Activated CD4-positive, alpha-beta T cell treated with anti-CD3 and anti-CD28 coated beads for 24 hours (primary cell): ENCODE measurements around the gene TMEM132E.
A peak's percentile ranks its signal among the peaks of the same experiment; 100 is the strongest.
"Not testable (repeated sequence)": the region's sequence is repeated elsewhere in the genome, so short reads cannot be mapped to it uniquely, and the experiment has no call there.

Source experiments
- DNase-seq, 2 donors: peaks; one replicate each; pipeline ENCODE4 v3.0.0-alpha.2; 2020; ENCODE audit warnings: low read depth in 2 of 2

The TMEM132E gene

GRCh38 chr17:34579017-34579946, at the start of gene TMEM132E:
TSS of gene TMEM132E (plus strand) at chr17:34579582. CDS start at chr17:34581077, 1,495 bp downstream.
- peak in 1 of 2 donors; percentile 15 for DNase-seq

GRCh38 chr17:34530918-34531317, 48.5 kb upstream of the TMEM132E start:
- no peak for DNase-seq

GRCh38 chr17:34532281-34533065, 46.9 kb upstream of the TMEM132E start:
- no peak for DNase-seq

- no peak for DNase-seq
These were observed 45.4 kb upstream of the TMEM132E start for GRCh38 chr17:34533806-34534527.

GRCh38 chr17:34537445-34537844, 41.9 kb upstream of the TMEM132E start:
- DNase-seq, result no peak

GRCh38 chr17:34538582-34538981, 40.8 kb upstream of the TMEM132E start:
- not testable (repeated sequence) for DNase-seq

GRCh38 chr17:34539881-34540280, 39.5 kb upstream of the TMEM132E start:
- DNase-seq, result no peak

- peak; percentile 36 to 39 for DNase-seq
These were observed 36.6 kb upstream of the TMEM132E start for GRCh38 chr17:34542700-34543336.

GRCh38 chr17:34547453-34548063, 31.8 kb upstream of the TMEM132E start:
- DNase-seq, result no peak

- no peak for DNase-seq
These were observed 29.4 kb upstream of the TMEM132E start for GRCh38 chr17:34549966-34550365.

GRCh38 chr17:34553907-34554306, 25.5 kb upstream of the TMEM132E start:
- no peak for DNase-seq

- no peak for DNase-seq
These were observed 23.0 kb upstream of the TMEM132E start for GRCh38 chr17:34556384-34556783.

- DNase-seq, result no peak
These were observed 22.5 kb upstream of the TMEM132E start for GRCh38 chr17:34556931-34557330.

GRCh38 chr17:34561328-34561727, 18.1 kb upstream of the TMEM132E start:
- DNase-seq, result no peak

- no peak for DNase-seq
These were observed 17.0 kb upstream of the TMEM132E start for GRCh38 chr17:34562387-34562786.

GRCh38 chr17:34565713-34566112, 13.7 kb upstream of the TMEM132E start:
- no peak for DNase-seq

- DNase-seq, result no peak
These were observed 13.2 kb upstream of the TMEM132E start for GRCh38 chr17:34566201-34566600.

- no peak for DNase-seq
These were observed 12.5 kb upstream of the TMEM132E start for GRCh38 chr17:34566873-34567272.

GRCh38 chr17:34567691-34568465, 11.5 kb upstream of the TMEM132E start:
- no peak for DNase-seq

- DNase-seq, result no peak
These were observed 10.4 kb upstream of the TMEM132E start for GRCh38 chr17:34568953-34569352.
